Muscle layer of duodenum (tissue), 2 donors: ENCODE results near the gene GATAD2B.

ENCODE experiments used
- H3K27ac ChIP-seq: one replicate; pipeline ENCODE4 v1.7.0; 2013; ENCODE audit warnings: mild to moderate bottlenecking, low read length
- H3K27me3 ChIP-seq: one replicate; pipeline ENCODE4 v1.7.0; 2013; ENCODE audit warnings: low read depth, mild to moderate bottlenecking, control low read depth, low read length
- H3K36me3 ChIP-seq, 2 donors: one replicate each; pipeline ENCODE4 v1.7.0; 2013; ENCODE audit warnings: low read length in 2 of 2, control low read depth in 1 of 2, mild to moderate bottlenecking in 1 of 2; ENCODE audit not compliant: insufficient read depth in 2 of 2, control insufficient read depth in 1 of 2
- H3K4me1 ChIP-seq, 2 donors: one replicate each; pipeline ENCODE4 v1.7.0; 2013; ENCODE audit warnings: low read length in 2 of 2, mild to moderate bottlenecking in 2 of 2, control low read depth in 1 of 2, moderate library complexity in 1 of 2; ENCODE audit not compliant: insufficient read depth in 2 of 2, control insufficient read depth in 1 of 2
- H3K4me3 ChIP-seq, 2 donors: one replicate each; pipeline ENCODE4 v1.7.0; 2013; ENCODE audit warnings: low read length in 2 of 2, low read depth in 1 of 2, mild to moderate bottlenecking in 1 of 2
- H3K9me3 ChIP-seq, 2 donors: one replicate each; pipeline ENCODE4 v1.7.0; 2013; ENCODE audit warnings: low read length in 2 of 2, control low read depth in 1 of 2, mild to moderate bottlenecking in 1 of 2; ENCODE audit not compliant: control insufficient read depth in 1 of 2
- donor health status: healthy.

Gene GATAD2B

DNA sequence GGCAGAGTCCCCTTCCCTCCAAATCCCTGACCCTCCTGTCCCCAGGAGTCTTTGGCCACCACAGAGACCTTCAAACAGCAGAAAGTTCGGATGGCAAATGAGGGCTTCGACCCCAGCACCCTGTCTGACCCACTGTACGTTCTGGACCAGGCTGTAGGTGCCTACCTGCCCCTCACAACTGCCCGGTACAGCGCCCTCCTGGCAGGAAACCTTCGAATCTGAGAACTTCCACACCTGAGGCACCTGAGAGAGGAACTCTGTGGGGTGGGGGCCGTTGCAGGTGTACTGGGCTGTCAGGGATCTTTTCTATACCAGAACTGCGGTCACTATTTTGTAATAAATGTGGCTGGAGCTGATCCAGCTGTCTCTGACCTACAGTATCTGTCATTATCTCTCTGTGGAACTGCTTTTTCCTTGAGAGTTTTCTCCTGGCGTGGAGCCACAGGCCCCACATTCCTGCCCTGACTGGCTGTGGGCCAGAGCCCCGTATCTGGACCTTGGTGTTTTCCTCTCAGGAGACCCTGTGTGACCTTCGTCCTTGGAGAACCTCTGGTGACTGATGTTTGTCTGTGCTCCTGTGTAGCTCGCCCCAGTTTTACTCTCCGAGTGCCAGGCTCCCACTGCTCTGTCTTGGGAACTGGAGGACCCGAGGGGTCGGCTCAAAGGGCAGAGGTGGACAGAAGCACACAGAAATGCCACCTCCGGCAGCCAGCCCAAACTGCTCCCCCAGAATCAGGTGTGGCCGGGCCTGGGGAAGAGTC, 142.8 kb downstream of the GATAD2B start:
- peaks cover 4% of the 10 kb centered on the region in 2 donors for H3K36me3 ChIP-seq
- no peak overlapping the region for H3K27ac ChIP-seq
- no peaks in the 10 kb centered on the region for H3K27me3 ChIP-seq
- peaks cover 8 to 39% of the 10 kb centered on the region in 2 donors for H3K4me1 ChIP-seq
- no peaks in the 10 kb centered on the region for H3K9me3 ChIP-seq
- H3K4me3 ChIP-seq: no peak overlapping the region

DNA sequence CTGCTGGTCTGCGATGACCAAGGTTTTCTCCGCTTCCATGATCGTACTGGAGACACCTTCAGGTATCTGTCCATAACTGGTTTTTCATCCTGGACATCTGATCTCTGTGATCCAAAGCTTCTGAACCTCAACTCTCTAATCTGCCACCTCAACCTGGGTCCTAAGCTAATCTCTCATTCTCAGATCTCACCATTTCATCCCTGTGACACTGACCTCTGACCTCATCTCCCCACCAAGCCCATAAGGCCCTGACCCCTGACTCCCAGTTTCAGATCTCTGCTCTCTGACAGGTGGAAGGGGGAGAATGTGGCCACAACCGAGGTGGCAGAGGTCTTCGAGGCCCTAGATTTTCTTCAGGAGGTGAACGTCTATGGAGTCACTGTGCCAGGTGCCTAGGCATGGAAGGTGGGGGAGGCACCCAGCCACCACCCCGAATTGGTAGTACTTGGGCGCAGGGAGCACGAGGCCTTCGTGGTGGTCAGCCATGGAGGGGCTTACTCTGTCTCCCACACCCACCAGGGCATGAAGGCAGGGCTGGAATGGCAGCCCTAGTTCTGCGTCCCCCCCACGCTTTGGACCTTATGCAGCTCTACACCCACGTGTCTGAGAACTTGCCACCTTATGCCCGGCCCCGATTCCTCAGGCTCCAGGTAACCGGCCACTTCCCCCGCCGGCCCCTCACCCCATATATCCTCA, 143.8 kb downstream of the GATAD2B start:
- H3K27me3 ChIP-seq: no peaks in the 10 kb centered on the region
- peaks cover 16 to 49% of the 10 kb centered on the region in 2 donors for H3K4me1 ChIP-seq
- H3K9me3 ChIP-seq: no peaks in the 10 kb centered on the region
- H3K27ac ChIP-seq: no peak overlapping the region
- peaks cover 4% of the 10 kb centered on the region in 2 donors for H3K36me3 ChIP-seq
- H3K4me3 ChIP-seq: no peak overlapping the region

GRCh38 chr1:153778051-153778823, 144.5 kb downstream of the GATAD2B start:
- Histone ChIP-seq H3K27me3 (no peaks in the 10 kb centered on the region), H3K4me1 (peaks cover 16 to 51% of the 10 kb centered on the region in 2 donors), H3K27ac (no peak overlapping the region), H3K36me3 (peaks cover 3 to 5% of the 10 kb centered on the region in 2 donors), H3K4me3 (no peak overlapping the region), H3K9me3 (no peaks in the 10 kb centered on the region)

DNA sequence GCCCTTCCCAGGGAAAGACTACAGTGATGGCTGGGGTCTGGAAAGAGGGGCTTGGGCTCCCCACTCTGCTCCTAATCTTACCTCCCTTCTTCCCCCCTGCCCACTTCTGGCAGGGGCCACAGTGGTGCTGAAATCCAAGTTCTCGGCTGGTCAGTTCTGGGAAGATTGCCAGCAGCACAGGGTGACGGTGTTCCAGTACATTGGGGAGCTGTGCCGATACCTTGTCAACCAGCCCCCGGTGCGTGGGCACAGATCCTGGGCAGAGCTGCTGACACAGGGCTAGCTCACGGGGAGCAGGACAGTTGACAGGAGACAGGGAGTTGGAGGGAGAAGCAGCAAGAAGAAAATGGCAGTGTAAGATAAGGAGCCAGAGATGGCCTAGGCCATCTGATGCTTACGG, 145.1 kb downstream of the GATAD2B start:
- H3K27ac ChIP-seq: no peak overlapping the region

DNA sequence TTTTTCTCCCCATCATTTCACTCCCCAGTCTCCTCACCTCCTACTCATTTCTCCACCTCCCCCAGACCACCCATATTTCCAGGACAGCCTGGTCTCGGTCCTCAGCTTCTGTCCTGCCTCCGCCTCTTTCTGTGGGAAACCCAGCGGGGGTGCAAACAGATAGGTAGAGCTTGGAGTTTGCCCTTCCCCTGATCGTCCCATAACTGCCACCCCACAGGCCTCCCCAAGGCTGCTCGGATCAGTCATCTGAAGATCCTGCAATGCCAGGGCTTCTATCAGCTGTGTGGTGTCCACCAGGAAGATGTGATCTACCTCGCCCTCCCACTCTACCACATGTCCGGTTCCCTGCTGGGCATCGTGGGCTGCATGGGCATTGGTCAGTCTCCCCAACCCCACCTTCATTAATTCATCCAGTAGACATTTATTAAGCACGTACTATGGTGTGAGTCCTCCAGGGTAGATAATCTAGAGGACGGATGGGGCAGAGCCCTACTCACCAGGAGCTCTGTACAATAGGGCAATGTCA, 145.9 kb downstream of the GATAD2B start:
- no peaks in the 10 kb centered on the region for H3K9me3 ChIP-seq
- H3K36me3 ChIP-seq: peaks cover 13 to 15% of the 10 kb centered on the region in 2 donors
- H3K27me3 ChIP-seq: no peaks in the 10 kb centered on the region
- peak overlapping the region; percentile 68 to 83 for H3K4me3 ChIP-seq
- H3K4me1 ChIP-seq: peaks cover 16 to 55% of the 10 kb centered on the region in 2 donors
- H3K27ac ChIP-seq: no peak overlapping the region

More for the DNA sequence above, 145.1 kb downstream of the GATAD2B start:
- peaks cover 8 to 11% of the 10 kb centered on the region in 2 donors for H3K36me3 ChIP-seq
- peaks cover 16 to 50% of the 10 kb centered on the region in 2 donors for H3K4me1 ChIP-seq
- peak overlapping the region in 1 of 2 donors; percentile 18 for H3K4me3 ChIP-seq
- H3K27me3 ChIP-seq: no peaks in the 10 kb centered on the region
- no peaks in the 10 kb centered on the region for H3K9me3 ChIP-seq

DNA sequence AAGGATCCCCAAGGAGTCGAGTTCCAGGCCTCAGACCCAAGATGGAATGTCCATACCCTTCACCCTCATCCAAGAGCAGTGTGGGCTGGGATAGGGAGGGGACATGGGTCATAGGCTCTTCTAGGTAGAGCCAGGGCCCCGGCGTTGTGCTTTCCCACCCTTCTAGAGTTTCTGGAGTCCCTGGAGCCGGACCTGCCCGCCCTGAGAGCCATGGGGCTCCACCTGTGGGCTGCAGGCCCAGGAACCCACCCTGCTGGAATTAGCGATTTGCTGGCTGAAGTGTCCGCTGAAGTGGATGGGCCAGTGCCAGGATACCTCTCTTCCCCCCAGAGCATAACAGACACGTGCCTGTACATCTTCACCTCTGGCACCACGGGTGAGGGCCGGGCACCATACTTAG, 146.4 kb downstream of the GATAD2B start:
- peaks cover 16 to 55% of the 10 kb centered on the region in 2 donors for H3K4me1 ChIP-seq
- H3K36me3 ChIP-seq: peaks cover 17 to 21% of the 10 kb centered on the region in 2 donors
- H3K27me3 ChIP-seq: no peaks in the 10 kb centered on the region

DNA sequence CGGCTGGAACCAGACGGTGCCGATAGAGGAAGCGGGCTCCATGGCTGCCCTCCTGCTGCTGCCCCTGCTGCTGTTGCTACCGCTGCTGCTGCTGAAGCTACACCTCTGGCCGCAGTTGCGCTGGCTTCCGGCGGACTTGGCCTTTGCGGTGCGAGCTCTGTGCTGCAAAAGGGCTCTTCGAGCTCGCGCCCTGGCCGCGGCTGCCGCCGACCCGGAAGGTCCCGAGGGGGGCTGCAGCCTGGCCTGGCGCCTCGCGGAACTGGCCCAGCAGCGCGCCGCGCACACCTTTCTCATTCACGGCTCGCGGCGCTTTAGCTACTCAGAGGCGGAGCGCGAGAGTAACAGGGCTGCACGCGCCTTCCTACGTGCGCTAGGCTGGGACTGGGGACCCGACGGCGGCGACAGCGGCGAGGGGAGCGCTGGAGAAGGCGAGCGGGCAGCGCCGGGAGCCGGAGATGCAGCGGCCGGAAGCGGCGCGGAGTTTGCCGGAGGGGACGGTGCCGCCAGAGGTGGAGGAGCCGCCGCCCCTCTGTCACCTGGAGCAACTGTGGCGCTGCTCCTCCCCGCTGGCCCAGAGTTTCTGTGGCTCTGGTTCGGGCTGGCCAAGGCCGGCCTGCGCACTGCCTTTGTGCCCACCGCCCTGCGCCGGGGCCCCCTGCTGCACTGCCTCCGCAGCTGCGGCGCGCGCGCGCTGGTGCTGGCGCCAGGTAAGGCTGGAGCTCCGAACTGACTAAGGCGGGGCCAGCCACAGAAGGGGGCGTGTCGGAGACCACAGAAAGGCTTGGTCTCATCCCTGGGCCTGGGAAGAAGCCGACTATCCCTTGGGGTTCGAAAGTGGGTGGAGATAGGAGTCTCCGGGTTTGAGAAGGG, 147.1 kb downstream of the GATAD2B start:
- Histone ChIP-seq H3K27me3 (no peaks in the 10 kb centered on the region), H3K27ac (peak overlapping the region; percentile 56), H3K9me3 (no peaks in the 10 kb centered on the region), H3K4me1 (peaks cover 16 to 55% of the 10 kb centered on the region in 2 donors), H3K4me3 (peak overlapping the region; percentile 68 to 83), H3K36me3 (peaks cover 20 to 27% of the 10 kb centered on the region in 2 donors)

More for the DNA sequence above, 146.4 kb downstream of the GATAD2B start:
- Histone ChIP-seq H3K27ac (no peak overlapping the region), H3K9me3 (no peaks in the 10 kb centered on the region), H3K4me3 (peak overlapping the region; percentile 68 to 83)

GRCh38 chr1:153774780-153775457, 147.9 kb downstream of the GATAD2B start, which contains the start of gene SLC27A3:
Gene SLC27A3, plus strand, starts transcription at chr1:153775407. Its CDS starts 91 bp downstream, at chr1:153775498.
- Histone ChIP-seq H3K9me3 (no peaks in the 10 kb centered on the region), H3K36me3 (peaks cover 27 to 35% of the 10 kb centered on the region in 2 donors), H3K4me1 (peaks cover 16 to 48% of the 10 kb centered on the region in 2 donors), H3K4me3 (peak within 1 kb of the TSS; percentile 68 to 83), H3K27ac (peak within 1 kb of the TSS; percentile 56), H3K27me3 (no peaks in the 10 kb centered on the region)

DNA sequence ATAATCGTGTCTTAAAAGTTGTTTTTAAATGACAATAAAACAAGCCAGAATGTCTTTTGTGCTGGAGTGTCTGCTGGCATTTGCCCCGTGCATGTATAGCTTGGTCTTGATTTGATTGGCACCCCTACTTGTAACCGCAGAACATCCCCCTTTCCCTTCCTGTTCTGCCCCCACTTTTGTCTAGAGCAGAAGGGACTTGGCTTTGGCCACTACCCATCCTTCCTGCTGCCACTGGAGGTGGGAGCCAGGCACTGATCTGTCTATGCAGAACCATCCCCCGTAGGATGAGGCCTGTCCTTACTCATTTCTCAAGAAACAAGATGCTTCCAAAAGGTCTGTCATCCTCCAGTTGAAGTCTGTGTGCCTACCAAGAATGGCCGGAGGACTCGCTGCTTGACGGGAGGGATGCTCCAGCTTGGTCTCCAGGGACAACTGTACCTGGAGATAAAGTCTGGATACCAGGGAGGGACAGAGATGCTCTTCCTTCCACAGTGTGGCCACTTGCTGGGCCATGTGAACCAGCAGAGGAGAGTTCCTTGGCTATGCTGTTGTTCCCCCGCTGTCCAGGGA, 148.7 kb downstream of the GATAD2B start:
- Histone ChIP-seq H3K4me1 (peaks cover 16 to 44% of the 10 kb centered on the region in 2 donors), H3K9me3 (no peaks in the 10 kb centered on the region), H3K36me3 (peaks cover 27 to 42% of the 10 kb centered on the region in 2 donors), H3K27me3 (no peaks in the 10 kb centered on the region), H3K27ac (no peak overlapping the region), H3K4me3 (peak overlapping the region in 1 of 2 donors; percentile 83)
